HG02870 (cell line): ENCODE results near the gene LSAMP.
"Not testable (repeated sequence)": the region's sequence is repeated elsewhere in the genome, so short reads cannot be mapped to it uniquely, and the experiment has no call there.

ENCODE experiments used
- ATAC-seq: cut with Tn5 transposase; IDR thresholded peaks from one replicate; pipeline ENCODE4 v1.9.1; 2021; ENCODE audit warnings: mild to moderate bottlenecking, moderate library complexity; ENCODE audit not compliant: unreplicated experiment

Gene LSAMP

DNA sequence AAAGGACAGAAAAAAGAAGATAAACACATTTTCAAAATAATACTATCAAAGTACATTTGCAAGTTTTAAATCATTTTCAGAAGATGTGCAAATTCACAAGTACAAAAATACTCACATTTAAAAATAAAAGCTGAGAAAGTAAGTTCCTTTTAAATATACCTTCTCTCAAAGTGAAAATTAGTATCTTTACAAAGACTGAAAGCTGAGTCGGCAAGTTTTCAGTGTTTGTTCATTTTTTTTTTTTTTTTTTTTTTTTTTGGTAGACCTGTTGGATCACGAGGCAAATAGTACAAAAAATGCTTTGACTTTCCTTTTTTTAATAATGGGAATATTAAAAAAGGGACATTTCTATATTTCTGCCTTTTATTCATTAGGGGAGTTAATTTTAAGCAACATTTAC, 317.8 kb downstream of the LSAMP start:
- no peak for ATAC-seq

DNA sequence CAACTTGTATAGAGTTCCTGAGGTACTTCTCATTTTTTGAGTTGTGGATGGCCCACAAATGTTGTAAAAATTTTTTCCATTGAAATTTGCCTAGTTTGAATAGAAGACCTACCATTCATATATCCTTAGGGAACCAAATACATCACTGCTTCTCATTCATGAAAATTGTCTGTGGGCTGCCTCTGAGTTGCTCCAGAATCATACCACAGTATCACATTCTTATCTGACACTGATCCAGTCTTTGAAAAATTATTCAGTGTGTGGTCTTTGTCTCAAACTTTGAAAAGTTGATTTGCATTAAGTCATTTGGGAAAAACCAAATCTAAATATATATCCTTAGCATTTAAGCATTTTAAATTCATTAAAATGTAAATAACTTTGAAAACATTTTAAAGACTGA, 321.1 kb downstream of the LSAMP start:
- ATAC-seq = no peak

DNA sequence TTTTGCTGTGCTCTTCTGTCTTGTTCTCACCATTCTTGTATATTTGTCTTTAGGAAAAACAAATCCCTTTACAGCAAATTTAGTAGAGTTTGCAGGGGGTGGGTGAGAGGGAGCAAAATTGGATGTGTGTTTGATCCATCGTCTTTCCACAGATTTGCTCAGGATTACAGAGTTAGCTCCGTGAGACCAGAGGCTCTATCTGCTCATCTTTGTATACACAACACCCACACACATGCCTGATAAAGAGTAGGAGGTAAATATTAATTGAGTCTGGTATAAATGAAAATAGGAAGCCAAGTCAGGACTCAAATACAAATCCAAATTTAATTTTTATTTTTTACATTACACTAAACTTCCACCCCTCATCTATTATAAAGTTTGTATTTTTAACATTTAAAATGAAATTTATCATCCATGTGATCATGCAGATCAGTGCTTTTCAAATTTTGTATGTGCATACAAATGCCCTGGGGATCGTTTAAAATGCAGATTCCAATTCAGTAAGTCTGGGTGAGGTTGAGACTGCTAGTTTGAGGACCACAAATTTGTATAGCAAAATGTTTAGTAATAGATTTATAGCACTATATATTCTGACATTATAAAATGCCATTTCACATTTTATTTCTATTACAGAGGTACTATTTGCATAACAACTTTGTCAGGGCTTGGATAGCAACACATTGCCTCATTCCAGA, 326.7 kb downstream of the LSAMP start:
- no peak for ATAC-seq

GRCh38 chr3:116114586-116114985, 330.7 kb downstream of the LSAMP start:
- no peak for ATAC-seq

GRCh38 chr3:116112696-116113095, 332.6 kb downstream of the LSAMP start:
- ATAC-seq = no peak

DNA sequence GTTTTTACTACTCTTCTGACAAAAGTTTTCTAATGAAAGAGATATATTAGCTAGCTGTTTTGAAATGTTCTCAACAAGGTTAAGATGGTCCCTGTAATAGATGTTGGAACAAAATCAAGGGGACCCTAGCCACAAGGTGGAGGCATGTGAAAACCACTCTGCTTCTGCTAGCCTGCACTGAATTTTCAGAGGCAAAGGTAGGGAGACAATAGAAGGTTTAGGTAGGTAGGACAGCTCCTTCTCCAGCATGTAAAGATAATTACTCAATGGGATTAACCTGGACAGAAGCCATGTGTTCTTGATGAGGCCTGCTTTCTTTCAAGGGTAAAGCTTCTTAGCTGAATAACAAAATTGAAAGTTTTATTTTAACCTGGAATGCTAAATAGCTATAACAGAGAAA, 333.5 kb downstream of the LSAMP start:
- ATAC-seq = no peak

DNA sequence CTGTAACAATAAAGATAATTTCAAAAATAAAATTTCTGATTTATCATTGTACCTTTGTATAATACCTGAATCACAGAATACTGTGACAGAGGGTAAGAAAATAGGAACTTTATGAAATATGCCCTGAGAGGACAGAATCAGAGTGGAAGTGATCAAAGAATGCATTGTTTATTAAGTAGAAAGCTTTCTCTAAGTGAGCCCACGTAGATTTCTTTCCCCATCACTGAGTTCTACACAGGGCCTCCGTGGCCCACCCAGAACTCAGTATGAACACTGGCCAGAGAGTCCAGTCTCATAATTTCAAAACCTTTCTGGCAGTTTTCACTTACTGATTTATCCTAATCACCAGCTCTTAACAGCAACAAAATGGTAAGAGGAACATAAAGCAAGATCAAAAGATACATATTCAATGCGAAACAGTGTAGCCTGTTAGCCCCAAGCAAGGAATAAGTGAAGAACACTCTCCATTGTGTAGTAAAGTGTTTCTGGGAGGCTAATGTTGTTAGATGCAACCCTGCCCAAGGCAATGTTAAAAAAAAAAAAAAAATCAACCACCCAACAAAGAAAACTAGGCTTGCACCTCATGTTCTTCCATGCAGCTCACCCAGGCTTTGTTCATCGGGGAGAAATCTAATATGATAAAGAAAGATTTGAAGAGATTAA, 341.3 kb downstream of the LSAMP start:
- ATAC-seq = no peak

DNA sequence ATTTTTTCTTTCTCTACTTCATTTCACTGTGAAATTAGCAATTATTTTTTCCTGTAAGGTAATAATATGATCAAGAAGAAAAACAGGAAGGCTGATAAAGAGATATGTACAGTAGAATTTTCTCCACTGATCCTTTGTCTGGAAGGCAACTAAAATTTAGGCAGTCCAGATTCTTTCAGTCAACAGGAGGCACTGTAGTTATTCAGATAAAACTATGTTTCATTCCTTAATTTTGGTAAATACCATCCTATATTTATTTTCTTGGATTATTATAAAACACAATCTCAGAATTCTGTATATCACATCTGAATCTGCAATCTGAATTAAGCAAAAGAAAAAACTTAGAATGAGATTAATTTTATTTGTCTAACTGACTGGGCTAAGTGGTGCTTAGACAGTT, 343.2 kb downstream of the LSAMP start:
- ATAC-seq = no peak

DNA sequence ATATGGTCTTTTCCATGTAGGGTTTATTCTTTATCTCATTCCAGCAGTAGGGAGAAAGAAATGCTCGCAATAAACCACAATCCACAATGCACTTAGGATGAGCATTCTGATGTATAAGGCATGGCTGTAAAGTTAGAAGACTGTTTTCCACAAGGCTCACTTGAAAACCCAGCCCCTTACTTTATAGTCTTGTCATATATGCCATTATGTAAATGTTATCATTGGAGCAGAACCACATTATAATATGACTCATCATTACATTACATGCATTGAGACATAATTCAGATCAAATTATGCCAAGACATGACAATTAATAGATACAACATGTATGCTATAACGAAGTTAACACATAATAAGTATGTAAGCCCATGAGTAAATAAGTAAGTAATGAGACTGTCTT, 348.1 kb downstream of the LSAMP start:
- ATAC-seq = no peak

GRCh38 chr3:116096631-116097030, 348.7 kb downstream of the LSAMP start:
- no peak for ATAC-seq

DNA sequence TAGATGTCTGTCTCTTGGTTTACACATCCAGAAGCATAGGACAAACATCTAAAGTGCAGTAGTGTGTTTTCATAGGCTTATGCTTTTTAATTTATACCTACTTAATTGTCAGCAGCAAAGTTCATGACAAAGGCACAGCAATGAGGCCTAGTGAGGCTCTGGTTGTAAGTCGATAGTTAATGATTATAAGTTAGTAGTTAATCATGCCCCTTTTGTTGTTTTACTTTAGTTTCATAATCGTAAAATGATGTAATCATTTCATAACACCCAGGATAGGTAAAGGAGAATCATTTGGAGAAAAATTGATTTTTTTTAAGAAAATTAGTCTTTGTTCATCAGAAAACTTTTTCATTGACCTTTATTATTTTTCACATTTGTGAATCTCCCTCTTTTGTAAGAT, 351.9 kb downstream of the LSAMP start:
- ATAC-seq = no peak

DNA sequence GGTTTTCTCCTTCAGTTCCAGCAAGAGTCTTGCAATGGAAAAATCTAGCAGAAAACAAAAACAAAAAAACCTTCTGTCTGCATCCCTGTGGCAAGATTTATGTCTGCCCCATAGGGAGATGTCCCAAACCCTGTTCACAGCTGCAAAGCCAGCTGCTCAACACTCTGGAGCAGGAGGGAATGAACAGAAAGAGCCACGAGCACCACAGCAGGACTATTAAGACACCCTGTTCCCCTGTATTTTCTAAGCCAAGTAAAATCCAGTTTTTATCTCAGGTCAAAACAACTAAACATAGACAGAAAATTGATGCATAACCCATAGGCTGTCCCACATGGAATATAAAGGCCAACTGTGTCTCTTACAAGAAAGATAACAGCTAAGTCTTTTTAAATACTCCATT, 357.9 kb downstream of the LSAMP start:
- no peak for ATAC-seq

- ATAC-seq = no peak
These were observed 360.1 kb downstream of the LSAMP start for GRCh38 chr3:116084999-116085791.

GRCh38 chr3:116083683-116084082, 361.6 kb downstream of the LSAMP start:
- no peak for ATAC-seq

GRCh38 chr3:116078561-116078960, 366.7 kb downstream of the LSAMP start:
- ATAC-seq = no peak

- no peak for ATAC-seq
These were observed 367.7 kb downstream of the LSAMP start for GRCh38 chr3:116077557-116077956.

DNA sequence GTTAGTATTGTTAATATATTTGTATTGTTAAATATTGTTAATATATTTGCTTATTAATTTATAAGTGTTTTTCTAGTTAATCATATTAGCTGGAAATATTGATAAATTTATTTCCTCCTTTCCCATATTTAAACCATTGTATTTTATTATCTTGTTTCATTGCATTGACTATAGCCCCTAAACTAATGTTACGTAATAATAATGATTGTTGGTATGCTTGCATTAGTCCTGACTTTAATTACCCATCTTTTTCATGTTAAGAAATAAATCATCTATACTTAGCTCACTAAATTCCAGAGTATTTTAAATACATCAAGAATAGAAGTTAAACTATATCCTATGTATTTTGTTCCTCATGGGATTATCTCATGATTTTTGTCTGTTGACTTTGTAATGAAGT, 368.2 kb downstream of the LSAMP start:
- ATAC-seq = no peak

- ATAC-seq = not testable (repeated sequence)
These were observed 374.6 kb downstream of the LSAMP start for GRCh38 chr3:116070516-116071278.

DNA sequence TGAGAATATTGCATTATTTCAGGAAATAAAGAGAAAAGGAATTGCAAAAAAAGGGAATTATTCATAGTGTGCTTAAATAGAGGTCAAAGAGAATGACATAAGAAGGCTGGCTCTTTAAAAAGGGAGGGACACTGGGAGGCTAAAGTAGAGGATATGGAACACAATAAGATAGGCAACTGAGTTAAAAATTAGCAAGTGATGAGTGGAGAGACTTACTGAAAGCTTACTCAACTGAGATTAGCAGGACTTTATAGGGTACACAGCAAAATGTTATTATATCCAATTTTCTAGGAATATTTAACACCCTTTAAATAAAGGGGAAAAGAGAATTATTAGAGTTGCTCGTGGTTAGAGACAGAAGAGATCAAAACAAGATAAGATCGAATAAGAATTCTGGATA, 375.2 kb downstream of the LSAMP start:
- ATAC-seq = no peak

DNA sequence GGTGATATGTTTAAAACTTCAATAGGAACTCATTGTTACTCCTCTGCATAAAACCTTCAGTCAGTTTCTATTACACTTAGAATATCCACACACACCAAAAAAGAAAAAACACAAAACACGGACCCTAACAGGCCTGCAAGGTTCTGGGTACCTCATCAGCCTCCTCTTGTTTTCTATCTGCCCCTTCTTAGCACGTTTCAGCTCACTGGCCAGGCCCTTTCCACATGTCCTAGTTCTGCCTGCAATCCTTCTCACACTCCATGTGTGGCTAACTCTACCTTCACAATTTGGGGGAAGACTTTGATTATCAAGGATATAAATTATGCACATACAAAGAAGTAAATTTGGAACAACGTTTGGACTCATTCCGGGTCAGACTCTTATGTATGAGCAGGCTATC, 376.3 kb downstream of the LSAMP start:
- ATAC-seq = no peak

DNA sequence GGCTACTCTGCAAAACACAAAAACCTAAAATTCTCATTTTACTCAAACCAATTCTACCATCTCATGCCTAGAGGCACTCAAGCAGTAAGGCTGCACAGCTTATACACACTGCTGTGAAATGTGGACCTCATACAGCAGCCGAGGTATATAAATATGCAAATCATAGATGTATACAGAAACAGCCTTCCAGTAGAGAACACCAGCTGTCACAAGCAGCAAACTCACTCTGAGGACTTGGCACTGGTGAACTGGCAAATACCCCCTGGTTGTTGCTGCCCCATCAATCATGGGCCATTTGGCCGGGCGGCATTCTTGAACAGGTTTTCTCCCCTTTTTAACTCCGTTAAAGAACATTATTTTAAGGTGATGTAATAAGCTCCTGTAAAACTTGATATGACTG, 378.0 kb downstream of the LSAMP start:
- ATAC-seq = peak; percentile 100
